Astrocyte (in vitro differentiated cells and primary cell): ENCODE results near the gene THBS4.

Experiments
- EZH2 ChIP-seq: IDR thresholded peaks from 2 replicates; pipeline ENCODE4 v1.6.1; 2012; ENCODE audit warnings: mild to moderate bottlenecking, low read length, inconsistent platforms; ENCODE audit not compliant: insufficient read depth
- TF ChIP-seq, protein P1 (sequence below): IDR thresholded peaks from 2 replicates; pipeline ENCODE4 v1.5.1; 2011; ENCODE audit warnings: low read depth, mild to moderate bottlenecking, inconsistent platforms, low read length, moderate library complexity; ENCODE audit not compliant: insufficient read depth

DNA sequence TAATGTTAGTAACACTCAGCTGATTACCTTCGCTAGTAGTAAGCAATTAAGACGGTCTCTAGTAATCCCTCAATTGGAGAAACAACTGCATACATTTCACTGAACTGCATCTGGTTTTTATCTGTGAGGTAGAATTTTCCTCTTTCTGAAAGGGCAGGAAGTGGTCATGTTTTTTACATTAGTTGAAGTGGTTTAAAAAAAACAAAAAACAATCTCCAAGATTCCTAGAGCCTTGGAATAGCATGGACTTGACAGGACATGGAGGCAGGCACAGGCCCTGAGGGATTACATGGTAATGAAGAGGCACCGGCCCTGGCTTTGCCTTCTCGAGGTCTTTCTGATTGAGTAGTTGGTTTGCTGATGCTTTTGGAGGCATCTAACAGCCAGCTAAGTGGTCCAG is 25.8 kb downstream of the THBS4 start:
- TF ChIP-seq, protein P1, sequence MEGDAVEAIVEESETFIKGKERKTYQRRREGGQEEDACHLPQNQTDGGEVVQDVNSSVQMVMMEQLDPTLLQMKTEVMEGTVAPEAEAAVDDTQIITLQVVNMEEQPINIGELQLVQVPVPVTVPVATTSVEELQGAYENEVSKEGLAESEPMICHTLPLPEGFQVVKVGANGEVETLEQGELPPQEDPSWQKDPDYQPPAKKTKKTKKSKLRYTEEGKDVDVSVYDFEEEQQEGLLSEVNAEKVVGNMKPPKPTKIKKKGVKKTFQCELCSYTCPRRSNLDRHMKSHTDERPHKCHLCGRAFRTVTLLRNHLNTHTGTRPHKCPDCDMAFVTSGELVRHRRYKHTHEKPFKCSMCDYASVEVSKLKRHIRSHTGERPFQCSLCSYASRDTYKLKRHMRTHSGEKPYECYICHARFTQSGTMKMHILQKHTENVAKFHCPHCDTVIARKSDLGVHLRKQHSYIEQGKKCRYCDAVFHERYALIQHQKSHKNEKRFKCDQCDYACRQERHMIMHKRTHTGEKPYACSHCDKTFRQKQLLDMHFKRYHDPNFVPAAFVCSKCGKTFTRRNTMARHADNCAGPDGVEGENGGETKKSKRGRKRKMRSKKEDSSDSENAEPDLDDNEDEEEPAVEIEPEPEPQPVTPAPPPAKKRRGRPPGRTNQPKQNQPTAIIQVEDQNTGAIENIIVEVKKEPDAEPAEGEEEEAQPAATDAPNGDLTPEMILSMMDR: no peak
- TF ChIP-seq EZH2: no peak
